Skin epidermis (tissue), 12 donors: ENCODE measurements around the gene IDI2.
A peak's percentile ranks its signal among the peaks of the same experiment; 100 is the strongest.
"Not testable (repeated sequence)": the region's sequence is repeated elsewhere in the genome, so short reads cannot be mapped to it uniquely, and the experiment has no call there.

Source experiments
- H3K27ac ChIP-seq, 21 experiments: fragments of 200-600 bp; sonication (generic) in 11 of 21; one replicate each; pipeline ENCODE4 v1.5.0; 2020; ENCODE audit warnings: mild to moderate bottlenecking in 3 of 21, inconsistent platforms in 2 of 21, moderate library complexity in 2 of 21
- H3K4me3 ChIP-seq, 7 experiments: fragments of 200-600 bp; sonication (generic) in 2 of 7; one replicate each; pipeline ENCODE4 v1.5.0; 2020; ENCODE audit warnings: inconsistent platforms in 2 of 7, mild to moderate bottlenecking in 2 of 7, moderate library complexity in 1 of 7

The IDI2 gene

DNA sequence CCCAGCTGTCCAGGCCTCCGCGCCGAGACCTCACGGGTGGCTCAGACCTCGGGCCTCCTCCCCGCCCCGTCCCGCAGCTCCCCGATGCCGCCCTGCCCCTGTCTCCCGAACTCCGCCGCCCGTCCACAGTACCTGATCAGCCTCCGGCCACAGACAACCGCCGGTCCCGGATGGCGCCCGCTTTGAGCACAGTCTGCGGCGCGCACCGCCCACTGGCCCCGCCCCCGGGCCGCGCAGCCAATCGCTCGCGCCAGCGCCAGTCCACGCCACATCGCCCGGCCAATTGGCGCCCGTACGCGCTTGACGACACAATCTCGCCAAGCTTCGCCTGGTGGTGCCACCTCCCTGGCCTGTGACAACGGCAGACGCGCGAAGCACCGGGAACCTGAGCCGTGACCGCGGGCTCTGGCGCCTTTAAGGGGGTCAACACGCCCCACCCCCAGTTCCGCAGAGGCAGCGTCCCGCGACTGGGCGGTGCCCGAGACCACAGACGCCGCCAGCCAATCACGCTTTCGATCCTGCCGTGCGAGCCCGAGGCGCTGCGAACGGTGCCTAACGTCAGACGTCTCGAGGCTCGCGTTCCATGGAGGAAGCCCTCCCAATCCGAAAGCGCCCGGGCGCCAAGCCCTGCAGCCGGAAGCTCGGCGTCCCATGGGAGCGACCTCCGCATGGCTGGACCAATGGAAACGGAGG, 23.2 kb upstream of the IDI2 start, which contains the start of gene IDI1:
TSS of gene IDI1 (minus strand) at position 388 of the 693 bp plus-strand sequence. CDS start at position 272, 116 bp downstream.
- Histone ChIP-seq H3K27ac (peak within 1 kb of the TSS; percentile 84 to 100 (median 97)), H3K4me3 (peak within 1 kb of the TSS; percentile 63 to 85 (median 73))

DNA sequence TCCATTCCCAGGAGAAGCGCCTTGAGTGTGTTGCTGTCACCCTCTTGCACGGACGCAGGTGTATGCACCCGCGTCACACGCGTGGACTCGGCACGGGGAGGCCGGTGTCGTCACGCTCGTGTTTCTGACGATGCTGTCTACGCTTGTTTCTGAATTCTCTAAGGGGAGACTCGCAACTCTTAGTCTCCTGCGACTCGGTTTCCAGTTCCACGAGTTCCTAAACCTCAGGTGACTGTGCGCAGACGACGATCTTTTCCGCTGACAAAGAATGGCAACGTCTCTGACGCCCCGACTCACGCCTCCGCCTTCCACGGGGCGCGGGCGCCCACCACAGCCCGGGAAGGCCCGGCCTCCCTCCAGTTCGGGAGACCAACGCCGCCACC, 22.7 kb upstream of the IDI2 start:
- H3K4me3 ChIP-seq: peak overlapping the region; percentile 63 to 85 (median 73)
- H3K27ac ChIP-seq: peak overlapping the region; percentile 84 to 100 (median 97)

DNA sequence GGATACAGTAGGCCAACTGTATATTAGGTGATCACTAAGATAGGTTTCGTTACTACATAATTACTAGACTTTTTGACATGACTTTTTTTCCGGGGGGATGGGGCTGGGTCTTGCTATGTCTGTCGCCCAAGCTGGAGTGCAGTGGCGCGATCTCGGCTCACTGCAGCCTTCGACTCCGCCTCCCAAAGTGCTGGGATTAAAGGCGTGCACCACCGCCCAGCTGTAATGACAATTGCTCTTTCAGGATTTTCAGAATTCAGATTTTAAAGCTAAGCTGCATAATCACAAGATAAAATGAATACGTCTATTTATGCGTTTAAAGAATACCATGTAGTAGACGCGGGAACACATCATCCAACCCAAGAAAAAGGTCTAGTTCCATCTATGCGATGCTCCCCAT, 22.3 kb upstream of the IDI2 start:
- Histone ChIP-seq H3K4me3 (peak overlapping the region; percentile 63 to 85 (median 73)), H3K27ac (peak overlapping the region in 20 of 21 experiments; percentile 91 to 100 (median 98))

DNA sequence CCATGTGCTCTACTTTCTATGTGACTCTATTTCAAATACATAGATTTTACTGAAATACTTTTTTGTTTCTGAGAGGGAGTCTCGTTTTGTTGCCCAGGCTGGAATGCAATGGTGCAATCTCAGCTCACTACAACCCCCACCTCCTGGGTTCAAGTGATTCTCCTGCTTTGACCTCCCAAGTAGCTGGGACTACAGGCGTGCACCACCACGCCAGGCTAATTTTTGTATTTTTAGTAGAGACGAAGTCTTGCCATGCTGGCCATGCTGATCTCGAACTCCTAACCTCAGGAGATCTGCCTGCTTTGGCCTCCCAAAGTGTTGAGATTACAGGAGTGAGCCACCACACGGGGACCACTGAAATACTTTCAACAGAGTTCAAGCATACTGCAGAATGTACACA, 19.8 kb upstream of the IDI2 start:
- no peak overlapping the region for H3K4me3 ChIP-seq
- peak overlapping the region in 3 of 21 experiments; percentile 6 to 79 (median 61) for H3K27ac ChIP-seq

DNA sequence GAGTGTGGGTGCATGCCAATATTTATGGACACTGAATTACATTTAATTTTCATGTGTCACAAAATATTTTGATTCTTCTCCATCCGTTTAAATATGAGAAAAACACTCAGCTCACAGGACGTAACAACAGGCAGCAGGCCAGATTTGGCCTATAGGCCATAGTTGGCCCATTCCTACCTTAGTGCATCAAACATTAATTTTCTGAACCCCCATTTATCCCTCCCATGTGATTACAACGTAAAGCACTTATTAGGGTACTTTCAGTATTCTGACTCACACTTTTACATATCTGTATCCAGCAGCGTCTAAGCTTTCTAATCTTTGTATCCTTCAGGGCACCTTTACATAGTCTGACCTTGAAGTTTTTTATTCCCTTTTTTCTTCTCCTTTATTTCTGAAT, 19.3 kb upstream of the IDI2 start:
- Histone ChIP-seq H3K27ac (peak overlapping the region in 13 of 21 experiments; percentile 6 to 79 (median 66)), H3K4me3 (no peak overlapping the region)

DNA sequence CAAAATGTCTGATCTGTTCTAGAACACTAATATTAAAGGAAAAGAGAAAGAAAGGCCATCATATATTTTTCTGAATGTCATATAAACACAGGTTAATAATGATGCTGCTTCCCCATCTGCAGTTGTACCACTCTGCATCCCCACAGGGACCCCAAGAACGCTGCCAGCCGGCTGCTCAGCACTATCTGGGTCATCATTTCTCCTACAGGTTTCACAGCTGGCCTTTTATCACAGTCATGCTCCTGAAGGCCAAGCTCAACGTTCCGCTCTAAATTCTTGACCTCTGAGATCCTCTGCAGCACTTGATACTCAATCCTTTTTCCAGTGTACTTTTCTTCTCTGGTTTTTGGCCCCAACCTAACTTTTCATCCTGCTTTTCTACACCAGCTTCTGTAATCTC, 18.5 kb upstream of the IDI2 start:
- H3K4me3 ChIP-seq: no peak overlapping the region
- peak overlapping the region in 19 of 21 experiments; percentile 17 to 79 (median 64) for H3K27ac ChIP-seq

DNA sequence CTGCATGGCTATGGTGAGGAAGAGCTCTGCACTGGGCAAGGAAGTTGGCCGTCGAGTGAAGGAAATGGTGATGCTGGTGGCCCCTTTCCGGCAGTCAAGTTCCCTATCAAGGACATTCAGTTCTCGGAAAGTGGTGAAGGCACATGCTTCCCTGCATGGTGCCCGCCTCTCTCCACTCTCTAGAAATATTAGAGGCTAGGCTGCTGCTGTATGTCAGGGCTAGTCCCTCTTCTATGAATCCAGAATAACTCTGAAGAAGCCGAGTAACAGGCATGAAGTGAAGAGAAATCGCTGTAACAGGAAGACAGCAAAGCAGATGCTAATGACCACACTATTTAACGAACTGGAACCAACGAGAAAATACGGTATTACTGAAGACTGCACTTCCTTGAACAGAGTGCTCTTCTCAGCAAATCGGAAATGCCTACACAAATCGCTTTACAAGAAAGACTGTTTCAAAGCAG, 17.9 kb upstream of the IDI2 start:
- H3K27ac ChIP-seq: peak overlapping the region in 19 of 21 experiments; percentile 17 to 79 (median 64)
- peak overlapping the region in 2 of 7 experiments; percentile 2 to 3 for H3K4me3 ChIP-seq

DNA sequence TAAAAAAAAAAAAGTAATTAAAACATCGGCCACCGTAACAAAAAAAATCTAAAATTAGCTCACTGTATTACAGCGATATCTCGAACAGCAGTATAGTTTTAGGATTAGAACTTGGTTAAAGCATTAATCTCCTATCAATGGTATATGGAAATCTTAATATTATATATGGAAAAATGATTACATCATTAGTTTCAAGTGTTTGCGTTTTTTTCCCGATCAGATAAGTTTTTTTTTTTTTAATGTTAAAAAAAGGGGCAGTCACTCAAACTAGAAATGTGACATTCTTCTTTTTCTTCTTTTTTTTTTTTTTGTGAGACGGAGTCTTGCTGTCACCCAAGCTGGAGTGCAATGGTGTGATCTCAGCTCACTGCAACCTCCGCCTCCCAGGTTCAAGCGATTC, 15.9 kb upstream of the IDI2 start:
- no peak overlapping the region for H3K4me3 ChIP-seq
- no peak overlapping the region for H3K27ac ChIP-seq

DNA sequence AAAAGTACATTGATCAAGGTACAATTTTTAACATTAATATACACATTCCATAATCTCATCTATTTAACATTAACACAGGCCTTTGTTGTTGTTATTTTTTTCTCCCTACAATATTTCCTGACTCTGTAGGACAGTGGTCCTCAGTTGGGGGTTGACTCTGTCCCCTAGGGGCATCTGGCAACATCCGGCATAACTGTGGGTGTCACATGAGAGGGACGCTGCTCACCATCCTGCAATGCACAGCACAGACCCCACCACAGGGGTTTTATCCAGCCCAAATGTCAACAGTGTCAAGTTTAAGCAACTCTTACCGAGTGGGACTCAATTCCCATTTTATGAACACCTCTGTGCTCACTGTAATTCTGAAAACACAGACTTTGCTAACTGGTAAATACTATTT, 14.5 kb upstream of the IDI2 start:
- Histone ChIP-seq H3K27ac (no peak overlapping the region), H3K4me3 (no peak overlapping the region)

DNA sequence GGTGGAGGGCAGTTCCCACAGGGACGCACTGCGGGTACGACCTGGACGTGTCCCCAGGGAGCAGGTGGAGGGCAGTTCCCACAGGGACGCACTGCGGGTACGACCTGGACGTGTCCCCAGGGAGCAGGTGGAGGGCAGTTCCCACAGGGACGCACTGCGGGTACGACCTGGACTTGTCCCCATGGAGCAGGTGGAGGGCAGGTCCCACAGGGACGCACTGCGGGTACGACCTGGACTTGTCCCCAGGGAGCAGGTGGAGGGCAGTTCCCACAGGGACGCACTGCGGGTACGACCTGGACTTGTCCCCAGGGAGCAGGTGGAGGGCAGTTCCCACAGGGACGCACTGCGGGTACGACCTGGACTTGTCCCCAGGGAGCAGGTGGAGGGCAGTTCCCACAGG, 13.1 kb upstream of the IDI2 start:
- not testable (repeated sequence) for H3K27ac ChIP-seq, H3K4me3 ChIP-seq

DNA sequence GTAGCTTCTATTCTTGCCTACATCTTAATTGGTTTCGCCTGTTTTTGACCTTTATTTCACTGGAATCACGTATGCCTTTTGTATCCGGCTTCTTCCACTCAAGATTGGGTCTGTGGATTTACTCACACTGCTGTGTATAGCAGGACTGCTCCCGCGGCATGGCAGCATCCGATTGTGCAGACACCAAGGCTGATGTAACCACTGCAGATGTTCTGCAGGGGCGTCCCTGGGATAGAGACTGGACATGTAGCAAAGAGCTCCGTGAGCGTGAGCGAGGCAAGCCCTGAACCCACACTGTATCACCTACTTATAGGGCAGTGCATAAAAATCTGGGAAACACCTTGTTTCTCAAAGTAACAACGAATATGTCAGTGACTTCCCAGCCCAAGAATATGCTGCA, 11.4 kb upstream of the IDI2 start:
- H3K4me3 ChIP-seq: no peak overlapping the region
- H3K27ac ChIP-seq: no peak overlapping the region

DNA sequence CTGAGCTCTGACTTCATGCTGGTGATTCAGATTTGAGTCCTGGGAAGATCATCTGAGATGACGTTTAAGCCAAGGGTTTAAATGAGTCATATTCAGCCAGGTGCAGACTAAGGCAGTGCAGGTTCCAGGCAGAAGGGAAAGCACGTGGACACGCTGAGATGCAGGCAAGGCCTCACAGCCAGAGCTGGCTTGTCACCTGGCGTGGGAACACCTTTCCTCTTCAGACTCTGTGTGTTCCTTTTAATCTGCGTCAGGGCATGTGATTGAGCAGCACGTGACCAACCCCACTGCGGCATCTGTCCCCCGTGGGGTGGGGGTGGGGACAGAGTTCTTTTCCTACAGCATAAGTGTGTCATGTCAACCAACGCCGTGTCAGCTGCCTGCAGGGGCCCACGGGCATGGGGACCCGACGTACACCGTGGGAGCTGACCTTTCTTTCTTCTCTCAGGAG, 10.7 kb upstream of the IDI2 start:
- H3K27ac ChIP-seq: peak overlapping the region in 13 of 21 experiments; percentile 4 to 75 (median 31)
- no peak overlapping the region for H3K4me3 ChIP-seq

DNA sequence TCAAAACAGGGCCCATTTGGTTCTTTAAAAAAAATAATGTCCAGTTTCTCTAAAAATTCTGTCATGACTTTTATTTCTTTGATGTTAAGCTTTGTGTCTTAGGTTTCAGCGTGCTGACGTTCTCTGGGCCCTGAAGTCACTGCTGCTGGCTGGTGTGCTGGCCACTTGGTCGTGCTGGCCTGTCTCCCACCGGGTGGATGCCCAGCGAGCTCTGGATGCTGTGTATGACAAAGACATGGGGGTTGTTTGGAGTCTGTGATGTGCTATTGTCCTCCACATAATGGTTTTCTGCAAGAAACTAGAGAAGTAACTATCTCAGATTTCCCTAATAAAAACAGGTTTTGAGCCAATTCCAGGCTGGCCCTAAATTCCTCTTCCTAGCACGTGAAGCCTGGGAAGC, 9.5 kb upstream of the IDI2 start:
- Histone ChIP-seq H3K4me3 (no peak overlapping the region), H3K27ac (peak overlapping the region in 11 of 21 experiments; percentile 4 to 75 (median 50))

DNA sequence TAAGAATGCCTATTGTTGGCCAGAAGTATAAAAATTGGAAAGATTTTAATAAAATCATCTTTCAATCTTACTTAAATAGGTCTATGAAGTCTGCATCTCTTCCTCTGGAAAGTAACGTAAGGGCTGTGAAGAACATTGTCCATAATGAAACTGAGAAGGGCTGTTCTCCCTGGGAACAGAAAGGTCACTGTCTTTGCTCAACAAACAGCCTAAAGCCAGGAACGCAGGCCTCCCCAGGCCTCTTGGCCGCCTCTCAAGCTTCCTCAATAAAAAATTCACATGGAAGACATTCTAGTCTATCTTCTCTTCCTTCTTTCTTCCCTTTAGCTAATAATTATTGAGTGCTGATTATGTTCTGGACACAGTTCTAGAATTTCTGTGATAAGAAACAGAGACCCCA, 9.1 kb upstream of the IDI2 start:
- Histone ChIP-seq H3K4me3 (no peak overlapping the region), H3K27ac (peak overlapping the region in 1 of 21 experiments; percentile 75)

DNA sequence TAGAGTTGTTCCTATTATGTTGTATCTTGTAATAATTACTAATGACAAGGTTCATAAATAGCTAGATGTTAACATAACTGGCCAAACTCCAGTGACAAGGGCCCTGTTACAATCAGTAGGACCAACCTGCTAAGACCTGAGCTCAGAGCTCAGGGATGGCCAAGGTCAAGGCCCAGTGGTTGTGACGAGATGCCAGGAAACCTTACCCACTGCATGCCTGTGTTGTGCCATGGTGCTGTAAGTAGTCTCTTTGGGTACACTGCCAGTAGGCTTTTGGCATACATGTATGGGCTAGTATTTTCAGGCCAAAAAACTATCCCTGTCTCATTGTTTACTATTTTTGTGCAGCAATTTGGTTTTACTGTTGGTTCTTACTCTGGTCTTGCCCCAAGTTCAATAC, 7.9 kb upstream of the IDI2 start:
- Histone ChIP-seq H3K27ac (peak overlapping the region in 1 of 21 experiments; percentile 34), H3K4me3 (no peak overlapping the region)

DNA sequence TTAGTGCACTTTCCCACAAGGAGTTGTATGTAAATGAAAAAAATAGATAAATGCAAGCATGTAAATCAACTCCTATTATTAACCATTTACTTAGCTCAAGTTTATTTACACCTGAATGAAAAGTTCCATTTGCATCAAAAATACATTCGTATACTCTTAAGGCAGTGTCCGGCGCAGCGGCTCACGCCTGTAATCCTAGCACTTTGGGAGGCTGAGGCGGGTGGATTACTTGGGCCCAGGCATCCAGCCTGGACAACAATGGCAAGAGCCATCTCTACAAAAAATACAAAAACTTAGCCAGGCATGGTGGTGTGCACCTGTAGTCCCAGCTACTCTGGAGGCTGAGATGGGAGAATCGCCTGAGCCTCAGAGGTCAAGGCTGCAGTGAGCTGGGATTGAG, 4.2 kb upstream of the IDI2 start:
- no peak overlapping the region for H3K4me3 ChIP-seq
- no peak overlapping the region for H3K27ac ChIP-seq

DNA sequence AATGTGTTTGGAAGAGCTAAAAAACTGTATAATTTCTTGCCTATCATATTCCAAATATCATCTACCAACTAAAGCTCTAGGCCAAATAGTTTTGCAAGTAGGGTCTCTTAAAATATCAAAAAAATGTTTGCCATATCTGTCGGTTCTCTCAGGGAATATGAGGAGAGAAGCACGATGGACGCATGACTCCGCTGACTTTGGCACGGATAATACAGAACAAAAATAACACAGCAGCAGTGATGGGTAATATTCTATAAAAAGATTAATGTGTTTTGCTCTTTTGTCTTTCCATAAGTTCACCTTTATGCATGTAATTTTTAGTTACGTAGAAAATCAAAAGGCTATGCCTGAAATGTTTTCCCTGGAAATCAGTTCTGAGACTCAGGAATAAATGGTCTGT, 919 bp upstream of the IDI2 start:
- H3K4me3 ChIP-seq: no peak overlapping the region
- H3K27ac ChIP-seq: no peak overlapping the region

DNA sequence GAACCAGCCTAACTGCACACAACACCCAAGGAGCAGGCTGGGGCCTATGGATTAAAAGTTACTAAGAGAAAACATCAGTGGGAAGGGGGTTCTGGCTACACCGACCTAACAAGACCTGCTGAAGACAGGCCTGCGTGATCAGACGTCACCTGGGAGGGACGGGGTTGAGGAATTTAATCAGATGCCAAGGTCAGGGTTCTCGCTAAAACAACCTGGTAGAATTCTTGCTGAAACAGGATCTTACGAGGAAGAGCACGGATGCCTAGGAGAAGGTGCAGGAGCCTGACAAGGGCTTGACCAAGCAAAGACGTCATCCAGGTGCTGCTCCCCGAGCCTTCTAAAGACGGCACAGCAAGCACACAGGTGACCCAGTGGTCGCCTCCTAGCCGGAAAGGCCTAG, 1.6 kb downstream of the IDI2 start:
- H3K4me3 ChIP-seq: no peak overlapping the region
- no peak overlapping the region for H3K27ac ChIP-seq

DNA sequence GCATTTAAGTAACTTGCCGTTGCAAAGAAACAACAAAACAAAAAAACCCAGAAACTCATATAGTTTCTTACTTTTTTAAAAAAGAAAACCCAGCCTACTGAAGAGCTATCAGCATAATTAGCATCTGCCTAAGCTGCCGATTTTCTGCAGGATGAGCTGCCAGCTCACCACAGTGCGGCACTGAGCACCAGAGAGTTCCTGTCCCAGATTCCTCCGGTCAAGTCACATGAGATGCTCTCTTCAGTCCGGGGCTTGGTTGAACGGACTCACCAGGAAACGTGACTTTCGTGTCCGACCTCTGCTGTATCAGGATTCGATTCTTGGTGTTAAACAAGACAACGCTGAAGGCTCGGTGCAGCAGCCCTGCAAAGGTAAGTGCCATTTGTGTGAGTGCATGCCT, 3.2 kb downstream of the IDI2 start:
- no peak overlapping the region for H3K27ac ChIP-seq
- no peak overlapping the region for H3K4me3 ChIP-seq

DNA sequence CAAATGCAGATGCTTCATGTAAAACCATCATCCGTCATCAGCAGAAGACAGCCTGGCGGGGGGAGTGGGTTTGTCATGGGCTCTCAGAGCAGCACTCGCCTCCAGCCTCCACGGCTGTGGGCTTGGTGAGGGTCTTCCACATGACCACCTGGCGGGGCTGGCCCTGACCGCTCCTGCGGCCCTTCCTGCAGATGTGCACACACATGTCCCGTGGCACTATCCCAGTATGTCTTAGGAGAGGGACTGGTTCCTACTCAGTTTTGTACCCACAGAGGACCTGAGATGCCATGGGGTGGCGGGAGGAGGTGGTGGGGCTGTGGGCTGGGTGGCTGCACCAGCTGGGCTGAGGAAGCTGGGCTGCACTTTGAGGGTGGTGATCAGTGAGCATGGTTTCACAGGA, 4.7 kb downstream of the IDI2 start:
- H3K4me3 ChIP-seq: no peak overlapping the region
- no peak overlapping the region for H3K27ac ChIP-seq

DNA sequence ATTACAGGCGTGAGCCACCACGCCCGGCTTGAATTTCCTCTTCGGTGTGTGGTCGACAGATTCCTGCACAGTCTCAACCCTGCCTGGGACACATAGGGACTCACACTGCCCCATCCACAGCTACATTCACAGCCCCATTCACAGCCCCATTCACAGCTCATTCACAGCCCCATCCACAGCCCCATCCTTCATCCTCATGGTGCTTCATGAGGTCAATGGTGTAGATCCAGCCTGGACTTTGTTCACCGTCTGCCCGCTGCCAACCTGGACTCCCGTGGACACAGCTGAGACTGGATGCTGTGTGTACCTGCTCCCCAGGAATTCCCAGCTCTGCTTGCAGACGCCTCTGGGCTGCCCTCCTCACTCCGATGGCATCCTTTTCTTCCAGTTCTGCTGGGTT, 5.2 kb downstream of the IDI2 start:
- H3K4me3 ChIP-seq: no peak overlapping the region
- H3K27ac ChIP-seq: no peak overlapping the region

DNA sequence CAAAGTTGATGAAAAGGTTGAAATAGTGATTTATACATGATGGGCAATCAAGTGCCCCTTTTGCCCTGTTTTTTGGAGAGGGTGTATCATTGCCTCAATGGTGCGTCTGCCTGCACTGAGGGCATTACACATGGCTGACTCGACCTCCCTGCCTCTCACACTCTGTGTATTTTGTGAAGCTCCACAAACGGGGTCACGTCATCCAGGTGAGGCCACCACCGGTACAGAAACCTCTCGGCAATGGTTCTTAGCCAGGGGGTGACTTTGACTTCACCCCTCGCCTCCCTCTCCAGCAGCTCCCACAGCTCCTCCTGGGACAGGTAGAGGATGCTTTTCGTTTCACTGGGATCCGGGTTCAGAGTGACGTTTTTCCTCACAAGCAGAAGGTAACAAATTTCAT, 6.3 kb downstream of the IDI2 start:
- Histone ChIP-seq H3K4me3 (no peak overlapping the region), H3K27ac (no peak overlapping the region)
